HG03565 (cell line): ENCODE measurements around the gene PTPA.

Source experiments
- ATAC-seq: cut with Tn5 transposase; IDR thresholded peaks from one replicate; pipeline ENCODE4 v1.9.1; 2021; ENCODE audit warnings: mild to moderate bottlenecking, moderate library complexity; ENCODE audit not compliant: unreplicated experiment

PTPA gene

DNA sequence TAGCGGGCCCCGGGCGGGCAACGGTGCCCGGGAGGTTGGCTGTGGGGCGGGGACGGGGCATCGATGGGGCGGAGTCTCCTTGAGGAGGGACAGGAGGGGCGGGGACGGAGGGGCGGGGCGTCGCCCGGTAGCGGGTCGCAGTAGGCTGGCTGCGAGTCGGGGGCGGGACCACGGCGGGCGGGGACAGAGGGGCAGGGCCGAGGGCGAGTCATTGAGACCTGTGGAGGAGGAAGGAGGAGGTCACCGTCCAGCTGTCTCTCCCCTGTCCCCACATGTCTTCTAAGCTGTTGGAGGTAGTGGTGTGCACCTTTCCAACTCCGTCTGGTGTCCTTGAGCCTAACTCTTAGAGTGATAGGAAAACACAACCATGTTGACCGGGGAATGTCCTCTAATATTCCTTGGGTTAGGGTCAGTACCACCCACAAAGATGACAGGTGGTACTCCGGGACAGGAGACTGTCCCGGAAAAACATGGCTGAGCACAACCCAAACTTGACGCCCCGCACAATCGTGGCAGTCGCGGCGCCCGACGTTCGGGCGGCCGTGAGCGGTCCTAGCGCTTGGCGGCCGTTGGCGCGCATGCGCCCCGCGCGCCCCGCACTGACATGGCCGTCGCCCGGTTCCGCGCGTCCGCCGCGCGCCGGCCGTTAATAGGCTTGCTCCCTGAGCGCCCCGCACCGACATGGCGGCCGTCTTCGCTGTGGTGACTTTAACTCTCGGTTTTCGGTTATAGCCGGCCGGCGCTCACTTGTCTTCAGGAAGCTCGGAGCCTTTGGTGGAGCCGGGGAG, at the start of gene PTPA, which contains the start of gene CRAT:
TSS of gene PTPA (plus strand) at position 676 of the 788 bp plus-strand sequence. CDS start 186 bp downstream, outside the sequence.
TSS of gene CRAT (minus strand) at position 54 of the 788 bp plus-strand sequence. CDS start 284 bp downstream, outside the sequence.
- ATAC-seq: peak; percentile 68

GRCh38 chr9:129063061-129063460, 48.2 kb upstream of the PTPA start:
- ATAC-seq: no peak

DNA sequence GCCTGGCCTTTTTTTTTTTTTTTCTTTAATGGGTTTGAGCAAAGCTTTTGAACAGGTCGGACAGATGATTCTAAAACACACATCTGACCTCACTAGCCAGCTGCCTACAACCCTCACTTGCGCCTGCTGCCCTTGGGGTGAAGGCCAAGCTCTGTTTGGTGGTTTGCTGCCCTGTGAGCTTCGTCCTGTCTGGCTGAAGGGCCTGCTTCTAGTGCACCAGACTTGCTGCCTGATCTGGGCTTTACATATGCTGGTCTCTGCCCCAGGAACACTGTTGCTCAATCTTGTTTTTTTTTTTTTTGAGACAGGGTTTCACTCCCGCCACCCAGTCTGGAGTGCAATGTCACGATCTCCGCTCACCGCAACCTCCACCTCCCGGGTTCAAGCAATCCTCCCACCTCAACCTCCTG, 46.7 kb upstream of the PTPA start:
- no peak for ATAC-seq

GRCh38 chr9:129068110-129068509, 43.1 kb upstream of the PTPA start:
- no peak for ATAC-seq

DNA sequence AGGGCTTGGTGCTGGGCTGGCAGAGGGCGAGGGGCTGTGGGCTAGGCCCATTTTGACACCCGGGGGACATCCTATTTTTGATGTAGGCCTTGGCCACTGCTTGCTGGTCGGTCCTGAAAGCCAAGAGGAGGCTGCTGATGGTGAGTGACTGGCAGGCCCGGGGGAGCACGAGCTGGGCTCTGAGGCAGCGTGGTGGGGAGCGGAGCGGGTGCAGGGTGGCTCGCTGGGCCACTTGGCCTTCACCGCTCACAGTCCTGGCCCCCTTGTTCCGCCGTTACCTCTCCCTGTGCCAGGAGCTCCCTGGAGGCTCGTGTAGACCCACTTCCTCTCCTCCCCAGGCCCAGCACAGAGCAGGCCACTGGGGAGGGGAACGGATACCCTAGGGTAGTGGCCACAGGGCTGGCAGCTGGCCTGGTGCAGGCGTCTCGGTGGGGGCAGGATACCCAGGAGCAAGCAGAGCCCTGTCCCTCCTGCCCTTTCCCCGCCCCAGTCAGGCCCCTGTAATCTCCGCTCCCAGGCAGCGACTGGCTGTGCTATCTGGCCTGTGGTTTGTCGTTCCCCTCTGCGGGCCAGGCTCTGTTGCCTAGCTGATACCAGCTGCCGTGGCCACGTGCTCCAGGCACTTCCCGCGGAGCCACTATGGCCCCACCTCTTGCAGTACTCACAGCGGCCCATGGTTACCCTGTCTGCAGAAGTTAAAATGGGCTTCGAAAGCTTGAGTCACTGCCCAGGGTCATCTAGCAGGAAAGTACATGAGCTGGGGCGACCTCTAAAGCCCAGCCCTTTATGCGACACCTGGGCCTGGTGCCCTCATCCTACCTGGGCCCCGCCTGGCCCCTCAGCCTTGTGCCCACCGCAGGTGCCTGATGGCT, 42.0 kb upstream of the PTPA start:
- no peak for ATAC-seq

GRCh38 chr9:129069862-129070641, 41.2 kb upstream of the PTPA start:
- no peak for ATAC-seq

GRCh38 chr9:129070696-129071525, 40.3 kb upstream of the PTPA start:
- no peak for ATAC-seq

DNA sequence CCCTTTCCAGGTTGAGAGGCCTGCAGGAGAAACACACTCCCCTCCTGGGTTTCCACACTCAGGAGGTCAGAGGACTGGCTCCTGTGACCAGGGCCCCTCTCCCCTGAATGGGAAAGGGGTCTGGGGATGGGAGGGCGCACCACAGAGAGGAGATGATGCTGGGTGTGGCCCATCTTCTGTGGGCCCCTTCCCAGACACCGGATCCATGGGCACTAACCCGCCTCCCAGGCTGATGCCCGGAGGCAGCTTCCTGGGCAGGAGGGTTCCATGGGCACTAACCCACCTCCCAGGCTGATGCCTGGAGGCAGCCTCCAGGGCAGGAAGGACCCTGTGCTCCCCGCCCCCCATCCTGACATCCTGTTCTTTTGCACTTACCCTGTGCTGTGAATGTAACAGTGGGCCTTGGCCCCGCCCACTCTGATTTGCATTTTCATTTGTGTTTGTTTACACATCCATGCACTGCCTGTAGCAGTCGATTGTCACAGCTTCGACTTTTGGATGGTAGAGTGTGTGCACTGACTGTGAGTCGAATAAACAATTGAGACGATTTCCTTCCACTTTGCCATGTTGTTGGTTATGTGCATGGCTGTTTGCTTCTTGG, 39.6 kb upstream of the PTPA start:
- ATAC-seq: no peak

GRCh38 chr9:129072171-129072570, 39.0 kb upstream of the PTPA start:
- ATAC-seq: no peak

DNA sequence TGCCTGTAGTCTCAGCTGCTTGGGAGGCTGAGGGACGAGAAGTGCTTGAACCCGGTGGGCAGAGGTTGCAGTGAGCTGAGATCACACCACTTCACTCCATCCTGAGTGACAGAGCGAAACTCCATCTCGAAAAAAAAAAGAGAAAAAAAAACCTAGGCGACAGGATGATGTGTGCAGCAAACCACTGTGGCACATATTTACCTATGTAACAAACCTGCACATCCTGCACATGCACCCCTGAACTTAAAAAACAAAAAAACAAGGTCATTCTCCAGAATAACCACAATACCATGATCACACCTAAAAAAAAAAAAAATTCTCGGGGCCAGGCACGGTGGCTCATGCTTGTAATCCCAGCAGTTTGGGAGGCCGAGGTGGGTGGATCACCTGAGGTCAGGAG, 37.8 kb upstream of the PTPA start:
- no peak for ATAC-seq

GRCh38 chr9:129074106-129074505, 37.1 kb upstream of the PTPA start:
- ATAC-seq: no peak

- ATAC-seq: no peak
These were observed 35.1 kb upstream of the PTPA start for GRCh38 chr9:129075996-129076639.

GRCh38 chr9:129076640-129077037, 34.6 kb upstream of the PTPA start:
- ATAC-seq: no peak

GRCh38 chr9:129077236-129077635, 34.0 kb upstream of the PTPA start:
- no peak for ATAC-seq

- no peak for ATAC-seq
These were observed 32.3 kb upstream of the PTPA start for GRCh38 chr9:129078691-129079503.

GRCh38 chr9:129079829-129080228, 31.4 kb upstream of the PTPA start:
- no peak for ATAC-seq

- no peak for ATAC-seq
These were observed 31.0 kb upstream of the PTPA start for GRCh38 chr9:129080298-129080600.

- peak; percentile 87 for ATAC-seq
These were observed 30.4 kb upstream of the PTPA start, which contains the start of gene DOLPP1 for GRCh38 chr9:129080601-129081387. TSS of gene DOLPP1 (plus strand) at chr9:129081111. CDS start at chr9:129081132, 21 bp downstream.
